K562 (cell line): ENCODE results near the gene RPUSD2. TPM values are rescaled to one million over a fixed set of nuclear protein-coding genes. Genes with fewer than 3 reads are reported as not detected.
A peak's percentile ranks its signal among the peaks of the same experiment; 100 is the strongest.

Experiments used
- HNRNPUL1 ChIP-seq: fragments of 200-400 bp; formaldehyde crosslinking; IDR thresholded peaks from 2 replicates; pipeline ENCODE4 v1.6.1; 2017; ENCODE audit warnings: low read length
- KDM4B ChIP-seq, 2 experiments: fragments of 450-650 bp in 1 of 2; sonication (generic) in 1 of 2; IDR thresholded peaks; 2 replicates each; pipeline ENCODE4 v1.6.1; 2016 to 2017; ENCODE audit warnings: borderline replicate concordance in 2 of 2, antibody characterized with exemption in 1 of 2, low read depth in 1 of 2, mild to moderate bottlenecking in 1 of 2
- MYC ChIP-seq, 2 experiments: fragments of 250-450 bp in 1 of 2; sonication (Bioruptor Pico) in 1 of 2; IDR thresholded peaks; 2 replicates each; pipeline versions ENCODE4 v1.5.1 to v1.6.1; 2012 to 2021; ENCODE audit warnings: low read depth in 2 of 2, borderline replicate concordance in 1 of 2, improper control_type of control experiment in 1 of 2, low read length in 1 of 2, mild to moderate bottlenecking in 1 of 2, moderate library complexity in 1 of 2
- OTX1 ChIP-seq: fragments of 450-650 bp; formaldehyde crosslinking; IDR thresholded peaks from 2 replicates; pipeline ENCODE4 v1.4.0; 2022; ENCODE audit warnings: mild to moderate bottlenecking
- TEAD1 ChIP-seq, 2 experiments: fragments of 450-650 bp in 1 of 2; sonication (generic) in 1 of 2; formaldehyde crosslinking; IDR thresholded peaks; 2 replicates each; pipeline versions ENCODE4 v1.4.0 to v1.8.0; 2020 to 2022; ENCODE audit warnings: mild to moderate bottlenecking in 2 of 2, missing genetic modification reagents in 1 of 2
- ZEB2 ChIP-seq: fragments of 450-650 bp; IDR thresholded peaks from 2 replicates; pipeline ENCODE4 v1.6.1; 2016
- ZNF23 ChIP-seq: fragments of 250-450 bp; sonication (Bioruptor Pico); IDR thresholded peaks from 2 replicates; pipeline ENCODE4 v1.4.0; 2020; ENCODE audit warnings: mild to moderate bottlenecking
- polyA plus RNA-seq, 8 experiments: library from polyadenylated mRNA; depleted of rRNA in 4 of 8; stranded (reverse) in 5 of 8; unstranded in 3 of 8; fragments of >200 nt; fragmentation: Nextera tagmentation in 2 of 8; fragmentation: Illumina TruSeq in 1 of 8; extraction: Ambion mirVana in 2 of 8; extraction: Trizol in 1 of 8; gene quantifications; 2 replicates each; pipeline versions ENCODE4 v1.2.1 to v1.2.3, GENCODE V29; 2011 to 2014; ENCODE audit warnings: inconsistent platforms in 1 of 8, missing spikeins in 1 of 8
- total RNA-seq, 7 experiments: library from RNA; depleted of rRNA in 6 of 7; stranded (reverse); fragments of >200 nt in 6 of 7; fragmentation: Illumina TruSeq in 2 of 7; extraction: Trizol in 2 of 7; gene quantifications; 2 replicates each; pipeline versions ENCODE4 v1.2.1 to v1.2.3, GENCODE V29; 2011 to 2021; ENCODE audit warnings: low replicate concordance in 1 of 7
- TF ChIP-seq, protein P1 (sequence below), 2 experiments: fragments of 450-650 bp in 1 of 2; sonication (generic) in 1 of 2; formaldehyde crosslinking in 1 of 2; IDR thresholded peaks; 2 replicates each; pipeline versions ENCODE4 v1.7.1 to v1.9.0; 2016 to 2022; ENCODE audit warnings: inconsistent platforms in 1 of 2, mild to moderate bottlenecking in 1 of 2, missing genetic modification reagents in 1 of 2
- TF ChIP-seq, protein P2 (sequence below), 2 experiments: fragments of 450-650 bp in 1 of 2; IDR thresholded peaks; 2 replicates each; pipeline ENCODE4 v1.6.1; 2011 to 2017; ENCODE audit warnings: low read depth in 2 of 2, antibody characterized with exemption in 1 of 2, borderline replicate concordance in 1 of 2, low read length in 1 of 2, mild to moderate bottlenecking in 1 of 2, mixed read lengths in 1 of 2; ENCODE audit not compliant: control insufficient read depth in 1 of 2
- TF ChIP-seq, protein P3 (sequence below): fragments of 250-450 bp; sonication (Bioruptor Pico); IDR thresholded peaks from 2 replicates; pipeline ENCODE4 v1.8.0; 2021; ENCODE audit warnings: moderate library complexity, mild to moderate bottlenecking, inconsistent platforms

RPUSD2 gene
- total and polyA plus RNA-seq, 9 of the 15 experiments (the other 6 are each of a cell fraction or from before 2014, with no cell fraction given): 3.7 to 30.2 (median 14.3) TPM

DNA sequence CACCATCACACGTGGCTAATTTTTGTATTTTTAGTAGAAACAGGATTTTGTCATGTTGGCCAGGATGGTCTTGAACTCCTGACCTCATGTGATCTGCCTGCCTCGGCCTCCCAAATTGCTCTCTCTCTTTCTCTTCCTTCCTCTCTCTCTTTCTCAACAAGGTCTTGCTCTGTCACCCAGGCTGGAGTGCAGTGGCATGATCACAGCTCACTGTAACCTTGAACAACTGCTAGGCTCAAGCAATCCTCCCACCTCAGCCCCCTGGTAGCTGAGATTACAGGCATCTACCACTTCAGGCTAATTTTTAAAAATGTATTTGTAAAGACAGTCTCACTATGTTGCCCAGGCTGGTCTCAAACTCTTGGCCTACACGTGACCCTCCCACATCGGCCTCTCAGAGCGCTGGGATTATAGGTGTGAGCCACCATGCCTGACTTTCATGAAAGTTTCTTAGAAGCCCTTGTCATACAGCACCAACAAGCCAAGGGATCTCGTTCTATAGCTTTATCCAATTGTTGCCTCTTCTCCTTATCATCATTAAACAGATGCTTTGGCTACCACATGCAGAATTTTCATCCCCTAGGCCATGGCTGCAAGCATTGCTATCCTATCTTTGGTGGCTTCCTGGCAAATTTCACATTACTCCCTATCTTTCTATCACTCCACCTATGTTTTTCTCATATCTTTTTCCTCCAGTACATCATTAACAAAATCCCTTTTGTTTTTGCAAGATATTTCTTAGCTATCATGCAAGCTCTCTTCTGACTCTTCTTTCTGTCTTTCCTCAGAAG lies 10.0 kb upstream of the RPUSD2 start (continued):
- TF ChIP-seq TEAD1 (CRISPR knock-in tag; IDR thresholded peaks at IDR 0.05) (no peak), ZNF23 (CRISPR knock-in tag) (no peak), ZEB2 (peak; percentile 90), OTX1 (CRISPR knock-in tag) (no peak), MYC (IDR thresholded peaks at IDR 0.05; ENCODE audit: low read depth, low read length) (peak; percentile 73; the same call in 1 of the 2 replicates), MYC (CRISPR knock-in tag; IDR thresholded peaks at IDR 0.05; ENCODE audit: borderline replicate concordance, low read depth) (no peak), KDM4B (IDR thresholded peaks at IDR 0.05; ENCODE audit: borderline replicate concordance in 2 of 2, low read depth in 1 of 2) (no peak), HNRNPUL1 (no peak)
- TF ChIP-seq, protein P1, sequence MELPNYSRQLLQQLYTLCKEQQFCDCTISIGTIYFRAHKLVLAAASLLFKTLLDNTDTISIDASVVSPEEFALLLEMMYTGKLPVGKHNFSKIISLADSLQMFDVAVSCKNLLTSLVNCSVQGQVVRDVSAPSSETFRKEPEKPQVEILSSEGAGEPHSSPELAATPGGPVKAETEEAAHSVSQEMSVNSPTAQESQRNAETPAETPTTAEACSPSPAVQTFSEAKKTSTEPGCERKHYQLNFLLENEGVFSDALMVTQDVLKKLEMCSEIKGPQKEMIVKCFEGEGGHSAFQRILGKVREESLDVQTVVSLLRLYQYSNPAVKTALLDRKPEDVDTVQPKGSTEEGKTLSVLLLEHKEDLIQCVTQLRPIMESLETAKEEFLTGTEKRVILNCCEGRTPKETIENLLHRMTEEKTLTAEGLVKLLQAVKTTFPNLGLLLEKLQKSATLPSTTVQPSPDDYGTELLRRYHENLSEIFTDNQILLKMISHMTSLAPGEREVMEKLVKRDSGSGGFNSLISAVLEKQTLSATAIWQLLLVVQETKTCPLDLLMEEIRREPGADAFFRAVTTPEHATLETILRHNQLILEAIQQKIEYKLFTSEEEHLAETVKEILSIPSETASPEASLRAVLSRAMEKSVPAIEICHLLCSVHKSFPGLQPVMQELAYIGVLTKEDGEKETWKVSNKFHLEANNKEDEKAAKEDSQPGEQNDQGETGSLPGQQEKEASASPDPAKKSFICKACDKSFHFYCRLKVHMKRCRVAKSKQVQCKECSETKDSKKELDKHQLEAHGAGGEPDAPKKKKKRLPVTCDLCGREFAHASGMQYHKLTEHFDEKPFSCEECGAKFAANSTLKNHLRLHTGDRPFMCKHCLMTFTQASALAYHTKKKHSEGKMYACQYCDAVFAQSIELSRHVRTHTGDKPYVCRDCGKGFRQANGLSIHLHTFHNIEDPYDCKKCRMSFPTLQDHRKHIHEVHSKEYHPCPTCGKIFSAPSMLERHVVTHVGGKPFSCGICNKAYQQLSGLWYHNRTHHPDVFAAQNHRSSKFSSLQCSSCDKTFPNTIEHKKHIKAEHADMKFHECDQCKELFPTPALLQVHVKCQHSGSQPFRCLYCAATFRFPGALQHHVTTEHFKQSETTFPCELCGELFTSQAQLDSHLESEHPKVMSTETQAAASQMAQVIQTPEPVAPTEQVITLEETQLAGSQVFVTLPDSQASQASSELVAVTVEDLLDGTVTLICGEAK (IDR thresholded peaks at IDR 0.05): 0 out of 2 replicates have a peak, but pooled peaks have one; percentile 19
- TF ChIP-seq, protein P1 (CRISPR knock-in tag; IDR thresholded peaks at IDR 0.05): no peak
- TF ChIP-seq, protein P2, sequence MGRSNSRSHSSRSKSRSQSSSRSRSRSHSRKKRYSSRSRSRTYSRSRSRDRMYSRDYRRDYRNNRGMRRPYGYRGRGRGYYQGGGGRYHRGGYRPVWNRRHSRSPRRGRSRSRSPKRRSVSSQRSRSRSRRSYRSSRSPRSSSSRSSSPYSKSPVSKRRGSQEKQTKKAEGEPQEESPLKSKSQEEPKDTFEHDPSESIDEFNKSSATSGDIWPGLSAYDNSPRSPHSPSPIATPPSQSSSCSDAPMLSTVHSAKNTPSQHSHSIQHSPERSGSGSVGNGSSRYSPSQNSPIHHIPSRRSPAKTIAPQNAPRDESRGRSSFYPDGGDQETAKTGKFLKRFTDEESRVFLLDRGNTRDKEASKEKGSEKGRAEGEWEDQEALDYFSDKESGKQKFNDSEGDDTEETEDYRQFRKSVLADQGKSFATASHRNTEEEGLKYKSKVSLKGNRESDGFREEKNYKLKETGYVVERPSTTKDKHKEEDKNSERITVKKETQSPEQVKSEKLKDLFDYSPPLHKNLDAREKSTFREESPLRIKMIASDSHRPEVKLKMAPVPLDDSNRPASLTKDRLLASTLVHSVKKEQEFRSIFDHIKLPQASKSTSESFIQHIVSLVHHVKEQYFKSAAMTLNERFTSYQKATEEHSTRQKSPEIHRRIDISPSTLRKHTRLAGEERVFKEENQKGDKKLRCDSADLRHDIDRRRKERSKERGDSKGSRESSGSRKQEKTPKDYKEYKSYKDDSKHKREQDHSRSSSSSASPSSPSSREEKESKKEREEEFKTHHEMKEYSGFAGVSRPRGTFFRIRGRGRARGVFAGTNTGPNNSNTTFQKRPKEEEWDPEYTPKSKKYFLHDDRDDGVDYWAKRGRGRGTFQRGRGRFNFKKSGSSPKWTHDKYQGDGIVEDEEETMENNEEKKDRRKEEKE (IDR thresholded peaks at IDR 0.05; ENCODE audit: borderline replicate concordance in 1 of 2, control insufficient read depth in 1 of 2, low read depth in 2 of 2, low read length in 1 of 2): no peak
- TF ChIP-seq, protein P3, sequence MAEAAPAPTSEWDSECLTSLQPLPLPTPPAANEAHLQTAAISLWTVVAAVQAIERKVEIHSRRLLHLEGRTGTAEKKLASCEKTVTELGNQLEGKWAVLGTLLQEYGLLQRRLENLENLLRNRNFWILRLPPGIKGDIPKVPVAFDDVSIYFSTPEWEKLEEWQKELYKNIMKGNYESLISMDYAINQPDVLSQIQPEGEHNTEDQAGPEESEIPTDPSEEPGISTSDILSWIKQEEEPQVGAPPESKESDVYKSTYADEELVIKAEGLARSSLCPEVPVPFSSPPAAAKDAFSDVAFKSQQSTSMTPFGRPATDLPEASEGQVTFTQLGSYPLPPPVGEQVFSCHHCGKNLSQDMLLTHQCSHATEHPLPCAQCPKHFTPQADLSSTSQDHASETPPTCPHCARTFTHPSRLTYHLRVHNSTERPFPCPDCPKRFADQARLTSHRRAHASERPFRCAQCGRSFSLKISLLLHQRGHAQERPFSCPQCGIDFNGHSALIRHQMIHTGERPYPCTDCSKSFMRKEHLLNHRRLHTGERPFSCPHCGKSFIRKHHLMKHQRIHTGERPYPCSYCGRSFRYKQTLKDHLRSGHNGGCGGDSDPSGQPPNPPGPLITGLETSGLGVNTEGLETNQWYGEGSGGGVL (CRISPR knock-in tag): no peak
